DMS114 treated with DMSO at 0.1 percent for 48 hours (cell line): Measurements from ENCODE around the gene CASD1.

Experiments
- DNase-seq: peaks from one replicate; lab custom pipeline; 2025; ENCODE audit not compliant: unreplicated experiment; lab: John Stamatoyannopoulos, UW

CASD1 gene

GRCh38 chr7:94512735-94513564, 3.3 kb downstream of the CASD1 start:
- no peak for DNase-seq

- no peak for DNase-seq
Measured at GRCh38 chr7:94513565-94513860, 3.9 kb downstream of the CASD1 start.

- DNase-seq = no peak
Measured at GRCh38 chr7:94514140-94514889, 4.7 kb downstream of the CASD1 start.

- DNase-seq = no peak
Measured at GRCh38 chr7:94514917-94515316, 5.3 kb downstream of the CASD1 start.

- DNase-seq = no peak
Measured at GRCh38 chr7:94525923-94526322, 16.3 kb downstream of the CASD1 start.

GRCh38 chr7:94529516-94529915, 19.9 kb downstream of the CASD1 start:
- no peak for DNase-seq

GRCh38 chr7:94530109-94530508, 20.5 kb downstream of the CASD1 start:
- no peak for DNase-seq

GRCh38 chr7:94532676-94533075, 23.1 kb downstream of the CASD1 start:
- no peak for DNase-seq

GRCh38 chr7:94540428-94540827, 30.8 kb downstream of the CASD1 start:
- no peak for DNase-seq

- no peak for DNase-seq
Measured at GRCh38 chr7:94547126-94547525, 37.5 kb downstream of the CASD1 start.

- no peak for DNase-seq
Measured at GRCh38 chr7:94556028-94556427, 46.4 kb downstream of the CASD1 start.

GRCh38 chr7:94557215-94557614, 47.6 kb downstream of the CASD1 start:
- DNase-seq = no peak

GRCh38 chr7:94559972-94560371, 50.4 kb downstream of the CASD1 start:
- DNase-seq = no peak

GRCh38 chr7:94561841-94562514, 52.4 kb downstream of the CASD1 start:
- no peak for DNase-seq

GRCh38 chr7:94562525-94562924, 52.9 kb downstream of the CASD1 start:
- no peak for DNase-seq

GRCh38 chr7:94565247-94565894, 55.8 kb downstream of the CASD1 start:
- DNase-seq = no peak

- no peak for DNase-seq
Measured at GRCh38 chr7:94567396-94567795, 57.8 kb downstream of the CASD1 start.

- no peak for DNase-seq
Measured at GRCh38 chr7:94571816-94572215, 62.2 kb downstream of the CASD1 start.

GRCh38 chr7:94575646-94576045, 66.0 kb downstream of the CASD1 start:
- no peak for DNase-seq

- no peak for DNase-seq
Measured at GRCh38 chr7:94576316-94576715, 66.7 kb downstream of the CASD1 start.

- no peak for DNase-seq
Measured at GRCh38 chr7:94577357-94577756, 67.7 kb downstream of the CASD1 start.

- DNase-seq = no peak
Measured at GRCh38 chr7:94578614-94579013, 69.0 kb downstream of the CASD1 start.
